HepG2 (cell line): ENCODE data around the gene GNAS-AS1. TPM values are rescaled to one million over a fixed set of nuclear protein-coding genes. Genes with fewer than 3 reads are reported as not detected.
A peak's percentile ranks its signal among the peaks of the same experiment; 100 is the strongest.

Experiments used
- DMAP1 ChIP-seq: IDR thresholded peaks from 2 replicates; pipeline ENCODE4 v1.6.1; 2016
- DMTF1 ChIP-seq: sonication (generic); formaldehyde crosslinking; IDR thresholded peaks from 2 replicates; pipeline ENCODE4 v1.4.0; 2020; ENCODE audit warnings: mild to moderate bottlenecking, missing genetic modification reagents
- HES4 ChIP-seq: sonication (generic); formaldehyde crosslinking; IDR thresholded peaks from 2 replicates; pipeline ENCODE4 v1.9.0; 2021; ENCODE audit warnings: mild to moderate bottlenecking, missing genetic modification reagents, borderline replicate concordance
- HIVEP1 ChIP-seq: sonication (generic); formaldehyde crosslinking; IDR thresholded peaks from 2 replicates; pipeline ENCODE4 v1.4.0; 2020; ENCODE audit warnings: mild to moderate bottlenecking, missing genetic modification reagents
- HOMEZ ChIP-seq: IDR thresholded peaks from 2 replicates; pipeline ENCODE4 v1.6.1; 2016; ENCODE audit warnings: low read depth
- KDM2A ChIP-seq: sonication (generic); formaldehyde crosslinking; IDR thresholded peaks from 2 replicates; pipeline ENCODE4 v1.4.0; 2020; ENCODE audit warnings: low read depth, missing genetic modification reagents, borderline replicate concordance
- KLF16 ChIP-seq, 2 experiments: sonication (generic) in 1 of 2; formaldehyde crosslinking in 1 of 2; IDR thresholded peaks; 2 replicates each; pipeline versions ENCODE4 v1.6.1 to v1.8.0; 2016 to 2023; ENCODE audit warnings: missing genetic modification reagents in 2 of 2, missing compliant biosample characterization in 1 of 2
- LRRFIP1 ChIP-seq: sonication (generic); formaldehyde crosslinking; conservative IDR thresholded peaks from 2 replicates; pipeline ENCODE4 v1.4.0; 2020; ENCODE audit warnings: missing genetic modification reagents
- MAX ChIP-seq: IDR thresholded peaks from 2 replicates; pipeline ENCODE4 v1.6.1; 2012; ENCODE audit warnings: inconsistent platforms
- NFE2L1 ChIP-seq: sonication (generic); formaldehyde crosslinking; IDR thresholded peaks from 2 replicates; pipeline ENCODE4 v1.4.0; 2020; ENCODE audit warnings: missing genetic modification reagents, mild to moderate bottlenecking, borderline replicate concordance
- NR1H2 ChIP-seq: sonication (generic); formaldehyde crosslinking; IDR thresholded peaks from 2 replicates; pipeline ENCODE4 v1.8.1; 2022; ENCODE audit warnings: low read depth, missing genetic modification reagents, borderline replicate concordance
- NR3C1 ChIP-seq: sonication (generic); formaldehyde crosslinking; IDR thresholded peaks from 2 replicates; pipeline ENCODE4 v1.4.0; 2020; ENCODE audit warnings: missing genetic modification reagents
- PRDM4 ChIP-seq: sonication (generic); formaldehyde crosslinking; IDR thresholded peaks from 2 replicates; pipeline ENCODE4 v1.9.0; 2021; ENCODE audit warnings: missing genetic modification reagents, borderline replicate concordance
- RBM22 ChIP-seq: fragments of 200-400 bp; formaldehyde crosslinking; optimal IDR thresholded peaks from 2 replicates; pipeline ENCODE3; 2017; ENCODE audit warnings: mild to moderate bottlenecking, low read length, moderate library complexity
- TGIF2 ChIP-seq: IDR thresholded peaks from 2 replicates; pipeline ENCODE4 v1.6.1; 2016; ENCODE audit warnings: control low read depth, missing compliant biosample characterization
- ZMAT5 ChIP-seq: sonication (generic); formaldehyde crosslinking; IDR thresholded peaks from 2 replicates; pipeline ENCODE4 v1.5.0; 2020; ENCODE audit warnings: mild to moderate bottlenecking, low read depth, missing genetic modification reagents, borderline replicate concordance
- ZNF263 ChIP-seq: sonication (generic); formaldehyde crosslinking; IDR thresholded peaks from 2 replicates; pipeline ENCODE4 v1.4.0; 2020; ENCODE audit warnings: missing genetic modification reagents
- ZNF572 ChIP-seq: sonication (generic); formaldehyde crosslinking; IDR thresholded peaks from 2 replicates; pipeline ENCODE4 v1.5.1; 2020; ENCODE audit warnings: mild to moderate bottlenecking, missing genetic modification reagents
- ZNF768 ChIP-seq: sonication (generic); formaldehyde crosslinking; IDR thresholded peaks from 2 replicates; pipeline ENCODE4 v1.4.0; 2020; ENCODE audit warnings: missing genetic modification reagents
- polyA plus RNA-seq, 8 experiments: library from polyadenylated mRNA; depleted of rRNA in 3 of 8; stranded (reverse) in 7 of 8; unstranded in 1 of 8; fragments of >200 nt; fragmentation: Illumina TruSeq in 4 of 8; extraction: Trizol in 4 of 8; gene quantifications; 2 replicates each; pipeline versions ENCODE4 v1.2.1 to v1.2.3, GENCODE V29; 2011 to 2016; ENCODE audit warnings: low read depth in 4 of 8, missing spikeins in 1 of 8, mixed read lengths in 1 of 8; ENCODE audit not compliant: insufficient read depth in 1 of 8
- total RNA-seq, 5 experiments: library from RNA; depleted of rRNA; stranded (reverse); fragments of >200 nt; fragmentation: Illumina TruSeq; extraction: Trizol; gene quantifications; 2 replicates each; pipeline ENCODE4 v1.2.3, GENCODE V29; 2016; ENCODE audit warnings: low read depth in 1 of 5

Gene GNAS-AS1
- total and polyA plus RNA-seq, 2 of the 13 experiments (the other 11 are each of a cell fraction or from before 2014, with no cell fraction given) = not detected

GRCh38 chr20:58839474-58839874 is 11.2 kb downstream of the GNAS-AS1 start (continued):
- TF ChIP-seq LRRFIP1 (CRISPR knock-in tag) (no peak), ZNF263 (0 out of 2 replicates have a peak, but pooled peaks have one; percentile 14), DMTF1 (CRISPR knock-in tag) (no peak), RBM22 (no peak), ZNF768 (CRISPR knock-in tag) (peak; percentile 15; the same call in 1 of the 2 replicates), HOMEZ (CRISPR knock-in tag) (no peak), MAX (0 out of 2 replicates have a peak, but pooled peaks have one; percentile 23), DMAP1 (no peak), ZMAT5 (CRISPR knock-in tag) (no peak), PRDM4 (CRISPR knock-in tag) (no peak), KLF16 (CRISPR knock-in tag; IDR thresholded peaks at IDR 0.05) (no peak), NR3C1 (CRISPR knock-in tag) (no peak), NFE2L1 (no peak), HIVEP1 (CRISPR knock-in tag) (0 out of 2 replicates have a peak, but pooled peaks have one; percentile 27), NR1H2 (CRISPR knock-in tag) (no peak), KDM2A (CRISPR knock-in tag) (peak; percentile 54; the same call in 1 of the 2 replicates), HES4 (no peak), TGIF2 (no peak), ZNF572 (CRISPR knock-in tag) (no peak)
